Natural killer cell treated with Interleukin-12 subunit alpha and Interleukin-12 subunit beta and Interleukin-15 and Interleukin-18, amount 100 ng/mL, for 72 hours (primary cell): ENCODE results near the gene EIF4G3. TPM values are rescaled to one million over a fixed set of nuclear protein-coding genes. Genes with fewer than 3 reads are reported as not detected.
"Not testable (repeated sequence)": the region's sequence is repeated elsewhere in the genome, so short reads cannot be mapped to it uniquely, and the experiment has no call there.

Source experiments
- ATAC-seq, 2 donors: fragments of 150-1000 bp; cut with Tn5 transposase in 1 of 2; sonication (Bioruptor Pico), chemical (Tn5 transposase) in 1 of 2; 2 replicates each; pipeline ENCODE4 v1.10.0; 2021
- DNase-seq: peaks from one replicate; pipeline ENCODE4 v3.0.0; 2022; ENCODE audit warnings: low spot score
- H3K27ac Mint-ChIP-seq, 2 donors: 1 replicate in 1 of 2; 2 replicates in 1 of 2; pipeline ENCODE4 v1.8.0; 2022; ENCODE audit warnings: mixed read lengths in 2 of 2, mild to moderate bottlenecking in 1 of 2, moderate library complexity in 1 of 2
- H3K27me3 Mint-ChIP-seq, 2 donors: 1 replicate in 1 of 2; 2 replicates in 1 of 2; pipeline ENCODE4 v1.8.0; 2022; ENCODE audit warnings: mixed read lengths in 2 of 2
- H3K36me3 Mint-ChIP-seq: one replicate; pipeline ENCODE4 v1.8.0; 2022; ENCODE audit warnings: mixed read lengths
- H3K4me1 Mint-ChIP-seq, 2 donors: 1 replicate in 1 of 2; 2 replicates in 1 of 2; pipeline ENCODE4 v1.8.0; 2022; ENCODE audit warnings: low read depth in 2 of 2, mixed read lengths in 2 of 2, mild to moderate bottlenecking in 1 of 2
- H3K4me3 Mint-ChIP-seq: one replicate; pipeline ENCODE4 v1.8.0; 2022; ENCODE audit warnings: mixed read lengths
- H3K9me3 Mint-ChIP-seq: 2 replicates; pipeline ENCODE4 v1.8.0; 2022; ENCODE audit warnings: mixed read lengths
- total RNA-seq, 2 donors: library from RNA; stranded (reverse); gene quantifications; one replicate each; pipeline ENCODE4 v1.2.3, GENCODE V29; 2022

The EIF4G3 gene
- total RNA-seq, 2 donors from 2014 or later, result 121 to 140 TPM

DNA sequence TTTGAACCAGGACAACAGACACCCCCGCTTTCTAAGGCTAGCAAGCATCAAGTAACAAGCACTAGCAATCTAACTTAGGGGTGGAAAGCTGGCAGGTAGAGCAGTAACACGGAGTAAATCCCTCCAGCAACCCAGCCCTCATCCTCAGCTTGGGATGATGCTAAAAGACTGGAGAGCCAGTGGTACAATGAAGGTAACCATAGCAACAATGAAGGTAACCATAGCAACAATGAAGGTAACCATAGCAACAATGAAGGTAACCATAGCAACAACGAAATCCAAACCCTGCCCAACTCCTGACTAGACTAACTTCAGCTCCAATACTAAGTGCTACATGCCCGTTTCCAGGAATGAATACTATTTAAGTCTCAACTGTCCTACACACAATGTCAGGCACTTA, 22.2 kb upstream of the EIF4G3 start:
- no peak for DNase-seq
- H3K27ac Mint-ChIP-seq, result no peak overlapping the region
- H3K4me1 Mint-ChIP-seq, result peaks cover 0 to 4% of the 10 kb centered on the region in 2 donors
- H3K9me3 Mint-ChIP-seq, result no peaks in the 10 kb centered on the region
- peaks cover 4 to 9% of the 10 kb centered on the region in 2 donors for H3K27me3 Mint-ChIP-seq
- H3K4me3 Mint-ChIP-seq, result no peak overlapping the region
- ATAC-seq, result no peak
- no peaks in the 10 kb centered on the region for H3K36me3 Mint-ChIP-seq

DNA sequence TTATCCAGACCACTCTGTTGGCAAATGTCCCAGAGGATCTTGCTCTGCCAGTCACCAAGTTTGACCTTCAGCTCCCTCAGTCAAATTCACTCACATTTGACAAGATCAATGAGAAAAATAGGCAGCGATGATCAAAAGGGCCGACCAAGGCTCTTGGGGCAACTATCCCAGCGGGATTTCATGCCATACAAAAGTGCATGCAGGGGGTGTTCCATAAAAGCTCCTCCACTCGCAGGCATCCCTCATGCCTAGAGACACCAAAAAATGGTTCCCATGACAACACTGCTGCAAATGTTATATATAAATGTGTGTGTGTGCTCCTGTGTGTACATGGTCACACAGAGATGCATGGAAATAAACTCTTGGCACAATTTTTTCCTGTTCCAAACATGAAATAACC, 16.2 kb upstream of the EIF4G3 start:
- no peak for ATAC-seq
- Mint-ChIP-seq H3K27ac (peak overlapping the region in 1 of 2 donors; percentile 74), H3K9me3 (no peaks in the 10 kb centered on the region), H3K27me3 (peaks cover 0 to 4% of the 10 kb centered on the region in 2 donors), H3K4me3 (no peak overlapping the region), H3K4me1 (peaks cover 18 to 25% of the 10 kb centered on the region in 2 donors), H3K36me3 (no peaks in the 10 kb centered on the region)
- no peak for DNase-seq

DNA sequence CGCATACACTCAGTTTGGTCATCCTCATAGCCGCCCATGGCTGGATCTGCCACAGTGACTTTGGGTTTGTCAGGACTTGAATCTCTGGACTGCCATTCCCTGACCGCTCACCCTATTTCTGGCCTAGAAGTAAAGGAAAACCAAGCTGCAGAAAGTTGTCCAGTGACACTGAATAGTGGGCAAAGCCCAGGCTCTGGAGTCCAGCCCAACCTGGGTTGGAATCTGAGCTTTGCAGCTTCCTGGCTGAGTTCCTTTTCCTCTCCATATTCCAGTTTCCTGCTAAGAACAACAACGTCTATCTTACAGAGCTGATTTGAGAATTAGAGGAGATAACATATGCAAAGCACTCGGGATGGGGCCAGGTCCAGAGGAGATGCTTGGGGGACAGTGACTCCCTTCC, 15.6 kb upstream of the EIF4G3 start:
- Mint-ChIP-seq H3K36me3 (no peaks in the 10 kb centered on the region), H3K4me3 (no peak overlapping the region), H3K27ac (peak overlapping the region in 1 of 2 donors; percentile 74), H3K4me1 (peaks cover 18 to 25% of the 10 kb centered on the region in 2 donors), H3K9me3 (no peaks in the 10 kb centered on the region), H3K27me3 (peaks cover 0 to 4% of the 10 kb centered on the region in 2 donors)
- no peak for ATAC-seq
- no peak for DNase-seq

DNA sequence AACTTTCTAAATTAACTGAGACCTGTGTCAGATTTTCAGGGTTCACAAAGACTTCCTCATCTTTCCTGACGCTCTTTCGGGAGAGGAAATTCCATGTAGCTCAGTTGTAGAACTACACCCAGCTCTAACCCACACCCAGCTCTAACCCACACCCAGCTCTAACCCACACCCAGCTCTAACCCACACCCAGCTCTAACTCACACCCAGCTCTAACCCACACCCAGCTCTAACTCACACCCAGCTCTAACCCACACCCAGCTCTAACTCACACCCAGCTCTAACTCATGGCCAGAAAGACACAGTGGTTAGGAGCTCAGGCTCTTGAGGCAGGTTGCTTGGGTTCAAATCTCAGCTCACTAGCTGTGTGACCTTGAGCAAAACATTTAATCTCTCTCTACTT, 14.1 kb upstream of the EIF4G3 start:
- Mint-ChIP-seq H3K4me3 (peak overlapping the region; percentile 17), H3K27ac (peak overlapping the region in 1 of 2 donors; percentile 5), H3K4me1 (peaks cover 18 to 25% of the 10 kb centered on the region in 2 donors)
- H3K27me3 Mint-ChIP-seq, DNase-seq, ATAC-seq, H3K9me3 Mint-ChIP-seq, H3K36me3 Mint-ChIP-seq: not testable (repeated sequence)

DNA sequence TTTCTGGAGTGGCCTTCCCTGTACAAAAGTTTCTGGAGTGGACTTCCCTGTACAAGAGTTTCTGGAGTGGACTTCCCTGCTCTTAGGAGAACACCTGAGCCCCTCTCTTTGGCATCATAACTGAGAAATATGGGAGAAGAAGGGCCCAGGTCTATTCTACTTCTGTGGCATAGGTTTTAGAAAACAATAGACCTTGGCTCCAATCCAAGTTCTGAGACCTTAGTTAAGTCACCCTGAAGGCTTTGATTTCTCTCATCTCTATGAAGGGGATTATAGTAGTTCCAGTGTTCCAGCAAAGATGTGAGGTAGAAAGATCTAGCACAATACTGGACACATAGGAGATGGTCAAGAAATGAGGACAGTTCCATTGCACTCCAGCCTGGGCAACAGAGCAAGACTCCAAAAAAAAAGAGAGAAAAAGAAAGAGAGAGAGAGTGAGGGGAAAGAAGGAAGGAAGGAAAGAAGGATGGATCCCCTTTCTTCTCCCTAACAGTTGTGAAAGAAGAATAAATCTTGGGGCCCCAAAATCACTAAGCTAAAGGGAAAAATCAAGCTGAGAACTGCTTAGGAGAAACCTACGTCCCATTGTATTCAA, 13.3 kb upstream of the EIF4G3 start:
- Mint-ChIP-seq H3K36me3 (no peaks in the 10 kb centered on the region), H3K27me3 (no peaks in the 10 kb centered on the region), H3K9me3 (no peaks in the 10 kb centered on the region), H3K4me3 (no peak overlapping the region), H3K27ac (peak overlapping the region in 1 of 2 donors; percentile 5), H3K4me1 (peaks cover 18 to 21% of the 10 kb centered on the region in 2 donors)
- ATAC-seq (no peak), DNase-seq (no peak)

DNA sequence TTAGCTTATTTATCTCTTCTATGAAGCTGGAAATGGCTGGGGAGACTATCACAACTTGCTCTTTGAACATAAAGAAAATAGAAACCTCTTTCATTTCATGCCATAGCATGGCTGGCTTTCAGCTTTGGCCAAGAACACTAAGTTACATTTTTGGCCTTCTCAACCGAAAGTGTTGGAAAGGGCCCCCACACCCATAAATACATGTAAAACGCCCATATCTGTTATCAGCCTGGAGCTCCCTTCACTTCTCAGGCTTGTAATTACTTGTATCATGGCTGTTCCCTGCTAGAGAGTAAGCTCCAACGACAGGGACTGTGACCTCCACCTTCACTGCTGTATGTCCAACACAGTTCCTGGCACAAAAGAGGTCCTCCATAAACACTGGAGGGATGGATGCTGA, 12.7 kb upstream of the EIF4G3 start:
- Mint-ChIP-seq H3K36me3 (no peaks in the 10 kb centered on the region), H3K4me1 (peaks cover 18 to 22% of the 10 kb centered on the region in 2 donors), H3K27ac (peak overlapping the region in 1 of 2 donors; percentile 59), H3K27me3 (no peaks in the 10 kb centered on the region), H3K9me3 (no peaks in the 10 kb centered on the region), H3K4me3 (no peak overlapping the region)
- DNase-seq, result no peak
- no peak for ATAC-seq

DNA sequence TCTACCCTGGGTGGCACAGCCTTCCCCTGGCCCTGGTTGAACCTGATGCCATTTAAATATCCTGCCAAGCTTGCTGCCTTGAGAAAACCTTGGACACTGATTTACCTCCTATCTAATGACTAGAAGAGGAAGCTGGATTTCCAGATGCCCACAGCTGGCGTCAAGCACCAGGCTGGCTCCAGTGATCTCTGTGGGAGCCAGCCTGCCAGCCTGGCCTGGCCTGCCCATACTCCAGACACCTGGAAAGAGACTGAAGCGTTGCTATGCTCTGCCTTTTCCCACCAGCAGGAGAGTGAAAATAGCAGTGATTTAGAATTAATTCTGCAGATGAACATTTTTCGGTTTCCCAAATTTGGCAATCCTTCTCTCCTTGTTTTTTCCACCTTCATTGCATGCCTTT, 11.5 kb upstream of the EIF4G3 start:
- Mint-ChIP-seq H3K27ac (peak overlapping the region in 1 of 2 donors; percentile 59), H3K4me1 (peaks cover 16 to 24% of the 10 kb centered on the region in 2 donors), H3K4me3 (no peak overlapping the region), H3K9me3 (no peaks in the 10 kb centered on the region), H3K27me3 (no peaks in the 10 kb centered on the region), H3K36me3 (no peaks in the 10 kb centered on the region)
- ATAC-seq (no peak), DNase-seq (no peak)

DNA sequence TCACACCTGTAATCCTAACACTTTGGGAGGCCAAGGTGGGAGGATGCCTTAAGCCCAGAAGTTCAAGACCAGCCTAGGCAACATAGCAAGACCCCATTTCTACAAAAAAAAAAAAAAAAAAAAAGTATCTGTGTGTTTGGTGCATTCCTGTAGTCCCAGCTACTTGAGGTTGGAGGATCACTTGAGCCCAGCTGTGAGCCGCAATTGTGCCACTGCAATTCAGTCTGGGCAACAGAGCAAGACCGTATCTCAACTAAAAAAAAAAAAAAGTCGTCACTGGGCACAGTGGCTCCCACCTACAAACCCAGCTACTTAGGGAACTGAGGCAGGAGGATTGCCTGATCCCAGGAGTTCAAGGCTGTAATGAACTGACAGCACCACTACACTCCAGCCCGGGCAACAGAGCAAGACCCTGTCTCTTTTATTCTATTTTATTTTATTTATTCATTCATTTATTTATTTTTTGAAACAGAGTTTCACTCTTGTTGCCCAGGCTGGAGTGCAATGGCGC, 8.6 kb upstream of the EIF4G3 start:
- Mint-ChIP-seq H3K4me3 (no peak overlapping the region), H3K4me1 (peaks cover 5 to 13% of the 10 kb centered on the region in 2 donors), H3K36me3 (no peaks in the 10 kb centered on the region), H3K27me3 (no peaks in the 10 kb centered on the region), H3K9me3 (no peaks in the 10 kb centered on the region), H3K27ac (no peak overlapping the region)
- no peak for ATAC-seq
- no peak for DNase-seq

DNA sequence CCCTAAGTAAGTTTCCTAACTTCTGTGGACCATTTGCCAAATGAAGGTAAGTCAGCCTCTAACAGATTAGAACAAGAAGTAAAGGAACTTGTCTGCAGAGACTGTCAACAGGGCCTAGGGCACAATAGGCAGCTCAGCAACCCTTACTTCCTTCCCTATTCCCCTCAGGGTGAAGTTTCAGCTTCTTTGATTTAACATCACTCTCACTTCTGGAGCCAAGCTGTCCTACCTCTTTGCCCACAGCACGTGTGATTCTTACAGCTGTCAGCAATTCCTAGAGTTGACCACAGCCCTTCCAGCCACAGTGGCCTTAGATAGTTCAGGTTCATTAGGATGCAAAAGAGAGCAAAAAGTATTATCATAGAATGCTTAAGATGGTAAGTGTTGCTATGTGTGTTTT, 7.6 kb upstream of the EIF4G3 start:
- H3K27ac Mint-ChIP-seq, result peak overlapping the region in 1 of 2 donors; percentile 46
- H3K36me3 Mint-ChIP-seq, result no peaks in the 10 kb centered on the region
- H3K27me3 Mint-ChIP-seq, result no peaks in the 10 kb centered on the region
- H3K4me3 Mint-ChIP-seq, result no peak overlapping the region
- no peak for ATAC-seq
- H3K9me3 Mint-ChIP-seq, result no peaks in the 10 kb centered on the region
- H3K4me1 Mint-ChIP-seq, result peaks cover 0 to 7% of the 10 kb centered on the region in 2 donors
- no peak for DNase-seq

DNA sequence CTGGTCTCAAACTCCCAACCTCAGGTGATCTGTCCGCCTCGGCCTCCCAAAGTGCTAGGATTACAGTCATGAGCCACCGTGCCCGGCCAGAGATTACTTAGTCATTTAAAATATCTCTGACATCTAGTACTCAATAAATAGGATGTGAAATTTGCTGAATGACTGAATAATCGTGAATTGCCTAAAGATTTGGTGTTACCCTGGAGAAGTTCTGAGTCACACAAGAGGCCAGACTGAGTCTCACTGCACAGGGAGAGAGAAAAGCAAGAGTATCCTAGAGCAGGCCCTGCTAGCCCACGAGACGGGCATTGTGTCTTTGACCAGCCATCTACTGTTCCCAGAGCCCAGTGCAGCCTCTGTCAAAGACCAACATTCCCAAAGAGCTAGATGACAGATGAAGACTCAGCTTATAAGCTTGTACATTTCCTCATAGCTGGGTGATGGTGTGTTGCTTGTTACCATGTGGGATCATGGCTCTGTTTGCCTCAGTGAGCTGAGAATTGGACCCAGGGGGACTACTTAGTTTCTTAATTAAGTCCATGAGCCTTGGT, 5.6 kb upstream of the EIF4G3 start:
- H3K4me1 Mint-ChIP-seq, result peaks cover 8 to 17% of the 10 kb centered on the region in 2 donors
- no peaks in the 10 kb centered on the region for H3K9me3 Mint-ChIP-seq
- peak overlapping the region in 1 of 2 donors; percentile 7 for H3K27ac Mint-ChIP-seq
- H3K4me3 Mint-ChIP-seq, result no peak overlapping the region
- no peaks in the 10 kb centered on the region for H3K27me3 Mint-ChIP-seq
- H3K36me3 Mint-ChIP-seq, result no peaks in the 10 kb centered on the region
- no peak for DNase-seq
- ATAC-seq, result no peak

DNA sequence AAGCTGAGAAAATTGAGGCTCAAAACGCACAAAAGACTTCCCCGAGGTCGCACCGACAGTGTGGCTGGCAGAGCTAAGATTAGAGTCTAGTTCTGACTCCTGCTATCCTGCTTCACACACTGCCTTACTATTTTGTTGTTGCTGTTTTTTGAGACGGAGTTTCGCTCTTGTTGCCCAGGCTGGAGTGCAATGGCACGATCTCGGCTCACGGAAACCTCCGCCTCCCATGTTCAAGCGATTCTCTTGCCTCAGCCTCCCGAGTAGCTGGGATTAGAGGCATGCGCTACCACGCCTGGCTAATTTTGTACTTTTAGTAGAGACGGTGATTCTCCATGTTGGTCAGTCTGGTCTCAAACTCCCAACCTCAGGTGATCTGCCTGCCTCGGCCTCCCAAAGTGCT, 1.6 kb upstream of the EIF4G3 start:
- ATAC-seq, H3K9me3 Mint-ChIP-seq, H3K27me3 Mint-ChIP-seq, DNase-seq: not testable (repeated sequence)
- H3K4me3 Mint-ChIP-seq, result peak overlapping the region; percentile 38
- H3K27ac Mint-ChIP-seq, result peak overlapping the region; percentile 33 to 95
- peaks cover 32 to 35% of the 10 kb centered on the region in 2 donors for H3K4me1 Mint-ChIP-seq
- peaks cover 15% of the 10 kb centered on the region for H3K36me3 Mint-ChIP-seq

DNA sequence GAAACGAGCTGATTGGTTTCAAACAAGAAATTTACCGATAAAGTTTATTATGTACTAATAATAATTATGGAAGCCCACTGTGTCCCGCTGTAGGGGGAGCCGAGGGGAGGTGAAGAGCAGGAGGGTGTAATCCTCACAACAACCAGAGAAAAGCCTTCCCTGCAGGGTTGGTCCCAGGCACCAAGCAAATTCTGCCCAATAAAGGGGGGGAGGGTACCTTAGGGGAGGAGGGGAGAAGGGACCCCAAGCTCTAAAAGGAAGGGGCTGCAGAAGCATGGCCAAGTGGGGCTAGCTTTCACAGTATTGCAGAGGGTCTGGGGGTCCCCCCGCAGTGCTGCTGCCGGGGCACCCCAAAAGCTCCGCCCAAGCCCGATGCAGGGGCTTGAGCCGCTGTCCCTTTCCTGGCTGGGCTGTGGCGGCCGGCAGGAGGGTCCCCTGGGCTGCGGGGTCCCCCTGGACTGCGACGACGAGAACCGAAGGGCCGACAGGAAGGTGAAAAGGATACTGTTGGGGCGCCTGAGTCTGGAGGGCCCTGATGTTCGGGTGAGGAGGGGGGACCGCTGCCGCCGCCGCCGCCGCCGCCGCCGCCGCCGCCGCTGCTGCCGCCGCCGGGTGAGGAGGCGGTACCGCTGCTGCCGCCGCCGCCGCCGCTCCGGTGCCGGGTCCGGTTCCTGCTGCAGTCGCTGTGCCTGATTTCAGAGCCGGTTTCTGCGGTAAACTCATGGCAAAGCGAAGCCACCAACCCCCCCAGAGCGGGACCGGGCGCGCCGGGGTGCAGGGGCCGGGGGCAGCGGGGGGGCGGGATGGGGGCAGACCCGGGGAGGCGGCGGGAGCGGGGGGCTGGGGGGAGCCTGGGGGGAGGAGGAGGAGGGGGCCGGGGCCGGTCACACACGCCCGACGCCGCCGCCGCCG, 771 bp downstream of the EIF4G3 start:
- Mint-ChIP-seq H3K4me1 (peaks cover 42 to 48% of the 10 kb centered on the region in 2 donors), H3K27me3 (no peaks in the 10 kb centered on the region), H3K9me3 (no peaks in the 10 kb centered on the region), H3K27ac (peak overlapping the region; percentile 91 to 98), H3K36me3 (peaks cover 23% of the 10 kb centered on the region), H3K4me3 (peak overlapping the region; percentile 95)
- DNase-seq (no peak), ATAC-seq (peak in 1 of 2 donors; percentile 15)

DNA sequence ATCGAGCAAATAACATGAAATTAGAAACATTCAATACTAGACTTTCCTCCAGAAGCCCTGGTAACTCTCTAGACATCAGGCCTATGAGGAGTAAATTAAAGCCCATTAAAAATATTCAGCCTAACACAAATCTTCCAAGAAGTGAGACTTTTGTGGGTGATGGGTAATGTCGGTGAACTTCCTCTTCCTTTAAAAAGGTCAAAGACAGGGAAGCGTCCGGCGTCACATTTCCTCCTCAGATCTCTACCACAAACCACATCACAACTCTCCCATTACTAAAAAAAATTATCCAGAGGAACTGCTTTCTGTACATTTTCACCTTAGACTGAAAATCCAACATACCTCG, 1.4 kb downstream of the EIF4G3 start:
- peak; percentile 73 for DNase-seq

More for the DNA sequence above, 1.4 kb downstream of the EIF4G3 start:
- no peak for ATAC-seq
- Mint-ChIP-seq H3K4me3 (peak overlapping the region; percentile 95), H3K4me1 (peaks cover 46 to 48% of the 10 kb centered on the region in 2 donors), H3K9me3 (no peaks in the 10 kb centered on the region), H3K36me3 (peaks cover 23% of the 10 kb centered on the region), H3K27me3 (no peaks in the 10 kb centered on the region), H3K27ac (peak overlapping the region; percentile 91 to 98)
